Glutamatergic neuron (in vitro differentiated cells): ENCODE data around the gene MTRR. TPM values are rescaled to one million over a fixed set of nuclear protein-coding genes. Genes with fewer than 3 reads are reported as not detected.

ENCODE experiments used
- DNase-seq: peaks from one replicate; pipeline ENCODE4 v3.0.0; 2022
- H3K27ac Mint-ChIP-seq: one replicate; pipeline ENCODE4 v1.8.0; 2020; ENCODE audit warnings: mild to moderate bottlenecking, mixed read lengths, inconsistent platforms; ENCODE audit not compliant: unreplicated experiment
- H3K27me3 Mint-ChIP-seq: one replicate; pipeline ENCODE4 v1.8.0; 2020; ENCODE audit warnings: mild to moderate bottlenecking, moderate library complexity, mixed read lengths, inconsistent platforms; ENCODE audit not compliant: unreplicated experiment
- H3K36me3 Mint-ChIP-seq: one replicate; pipeline ENCODE4 v1.8.0; 2020; ENCODE audit warnings: mild to moderate bottlenecking, mixed read lengths, inconsistent platforms; ENCODE audit not compliant: unreplicated experiment
- H3K4me1 Mint-ChIP-seq: one replicate; pipeline ENCODE4 v1.8.0; 2020; ENCODE audit warnings: mild to moderate bottlenecking, low read depth, mixed read lengths, inconsistent platforms; ENCODE audit not compliant: unreplicated experiment
- H3K4me3 Mint-ChIP-seq: one replicate; pipeline ENCODE4 v1.8.0; 2020; ENCODE audit warnings: mild to moderate bottlenecking, mixed read lengths, inconsistent platforms; ENCODE audit not compliant: unreplicated experiment
- H3K9me3 Mint-ChIP-seq: one replicate; pipeline ENCODE4 v1.8.0; 2020; ENCODE audit warnings: mild to moderate bottlenecking, moderate library complexity, mixed read lengths, inconsistent platforms; ENCODE audit not compliant: unreplicated experiment
- total RNA-seq: library from RNA; stranded (reverse); fragmentation: NEBNext Ultra II Directional; extraction: Animal tissue kit (Norgen Biotek cat#: 25700); gene quantifications from one replicate; pipeline ENCODE4 v1.2.1, GENCODE V29; 2021; ENCODE audit not compliant: unreplicated experiment
- TF ChIP-seq, protein P1 (sequence below): fragments of 200-600 bp; sonication (generic); IDR thresholded peaks from one replicate; pipeline ENCODE4 v1.5.0; 2021; ENCODE audit not compliant: partially characterized antibody, unreplicated experiment

The MTRR gene
- total RNA-seq, 1 donor from 2014 or later, result 37.9 TPM

DNA sequence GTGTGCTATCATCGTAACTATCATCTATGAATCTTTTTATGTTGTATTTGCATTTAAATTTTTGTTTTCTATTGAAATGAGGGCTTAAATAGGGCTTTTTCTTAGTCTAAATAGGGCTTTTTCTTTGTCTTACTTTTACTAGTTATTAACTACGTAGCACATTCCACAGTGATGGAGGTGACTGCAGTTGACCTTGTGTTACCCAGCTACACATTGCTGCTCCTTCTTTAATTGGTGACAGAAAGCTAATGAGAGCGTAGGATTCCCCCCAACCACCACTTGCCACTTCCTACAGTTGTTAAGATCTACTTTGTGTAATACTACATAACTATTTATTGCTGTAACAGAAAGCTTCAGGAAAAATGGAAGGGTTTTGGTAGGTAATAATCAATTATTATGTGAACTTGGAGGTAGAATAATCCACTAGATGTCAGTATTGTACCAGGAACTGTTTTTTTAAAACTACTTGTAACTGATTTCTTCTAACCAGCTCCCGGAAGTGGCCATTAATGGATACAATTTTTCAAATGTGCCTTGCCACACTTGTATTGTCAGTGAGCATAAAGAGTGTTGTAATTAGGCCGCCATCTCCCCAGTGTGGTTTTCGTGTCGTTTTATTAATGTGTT is 18.0 kb downstream of the MTRR start:
- TF ChIP-seq, protein P1, sequence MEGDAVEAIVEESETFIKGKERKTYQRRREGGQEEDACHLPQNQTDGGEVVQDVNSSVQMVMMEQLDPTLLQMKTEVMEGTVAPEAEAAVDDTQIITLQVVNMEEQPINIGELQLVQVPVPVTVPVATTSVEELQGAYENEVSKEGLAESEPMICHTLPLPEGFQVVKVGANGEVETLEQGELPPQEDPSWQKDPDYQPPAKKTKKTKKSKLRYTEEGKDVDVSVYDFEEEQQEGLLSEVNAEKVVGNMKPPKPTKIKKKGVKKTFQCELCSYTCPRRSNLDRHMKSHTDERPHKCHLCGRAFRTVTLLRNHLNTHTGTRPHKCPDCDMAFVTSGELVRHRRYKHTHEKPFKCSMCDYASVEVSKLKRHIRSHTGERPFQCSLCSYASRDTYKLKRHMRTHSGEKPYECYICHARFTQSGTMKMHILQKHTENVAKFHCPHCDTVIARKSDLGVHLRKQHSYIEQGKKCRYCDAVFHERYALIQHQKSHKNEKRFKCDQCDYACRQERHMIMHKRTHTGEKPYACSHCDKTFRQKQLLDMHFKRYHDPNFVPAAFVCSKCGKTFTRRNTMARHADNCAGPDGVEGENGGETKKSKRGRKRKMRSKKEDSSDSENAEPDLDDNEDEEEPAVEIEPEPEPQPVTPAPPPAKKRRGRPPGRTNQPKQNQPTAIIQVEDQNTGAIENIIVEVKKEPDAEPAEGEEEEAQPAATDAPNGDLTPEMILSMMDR, result peak; percentile 60
- no peak for DNase-seq
- Mint-ChIP-seq H3K4me3 (no peak overlapping the region), H3K4me1 (peaks cover 3% of the 10 kb centered on the region), H3K27ac (no peak overlapping the region), H3K36me3 (no peaks in the 10 kb centered on the region), H3K27me3 (no peaks in the 10 kb centered on the region), H3K9me3 (no peaks in the 10 kb centered on the region)

DNA sequence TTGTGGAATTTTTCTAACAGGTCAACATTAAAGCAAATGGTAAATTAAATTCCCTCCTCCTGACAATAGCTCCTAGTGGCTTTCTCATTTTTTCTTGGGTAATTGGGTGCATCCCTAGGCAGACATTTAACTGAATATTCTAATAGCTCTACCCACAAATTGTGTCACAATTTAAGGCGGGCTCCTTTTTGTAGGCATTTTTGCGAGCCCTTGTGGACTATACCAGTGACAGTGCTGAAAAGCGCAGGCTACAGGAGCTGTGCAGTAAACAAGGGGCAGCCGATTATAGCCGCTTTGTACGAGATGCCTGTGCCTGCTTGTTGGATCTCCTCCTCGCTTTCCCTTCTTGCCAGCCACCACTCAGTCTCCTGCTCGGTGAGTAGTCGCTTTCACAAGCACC is 20.0 kb downstream of the MTRR start:
- H3K36me3 Mint-ChIP-seq, result peaks cover 5% of the 10 kb centered on the region
- H3K27ac Mint-ChIP-seq, result no peak overlapping the region
- no peak for DNase-seq
- H3K4me1 Mint-ChIP-seq, result peaks cover 2% of the 10 kb centered on the region
- H3K9me3 Mint-ChIP-seq, result no peaks in the 10 kb centered on the region
- no peaks in the 10 kb centered on the region for H3K27me3 Mint-ChIP-seq
- H3K4me3 Mint-ChIP-seq, result no peak overlapping the region
- TF ChIP-seq, protein P1, result no peak

DNA sequence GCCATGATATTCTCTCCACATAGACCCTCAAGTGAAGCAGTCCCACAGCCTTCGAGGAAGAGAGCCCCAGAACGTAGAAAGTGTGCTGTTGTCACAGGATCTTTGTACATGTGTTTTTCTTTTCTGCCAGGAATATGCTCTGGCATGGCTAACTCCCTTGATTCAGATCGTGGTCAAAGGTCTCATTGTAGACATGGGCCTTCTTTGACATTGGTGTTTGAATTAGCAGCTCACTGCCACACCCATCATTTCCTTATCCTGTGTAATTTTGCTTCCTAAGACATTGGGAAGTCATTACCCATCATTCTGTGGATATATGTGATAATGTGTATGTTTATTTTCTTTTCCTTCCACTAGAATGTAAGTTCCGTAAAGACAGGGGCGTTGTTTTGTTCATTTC is 25.5 kb downstream of the MTRR start:
- H3K9me3 Mint-ChIP-seq, result no peaks in the 10 kb centered on the region
- no peak overlapping the region for H3K4me3 Mint-ChIP-seq
- DNase-seq, result no peak
- peak overlapping the region; percentile 60 for H3K27ac Mint-ChIP-seq
- H3K27me3 Mint-ChIP-seq, result peaks cover 2% of the 10 kb centered on the region
- H3K4me1 Mint-ChIP-seq, result peaks cover 3% of the 10 kb centered on the region
- peaks cover 5% of the 10 kb centered on the region for H3K36me3 Mint-ChIP-seq
- TF ChIP-seq, protein P1, result no peak

DNA sequence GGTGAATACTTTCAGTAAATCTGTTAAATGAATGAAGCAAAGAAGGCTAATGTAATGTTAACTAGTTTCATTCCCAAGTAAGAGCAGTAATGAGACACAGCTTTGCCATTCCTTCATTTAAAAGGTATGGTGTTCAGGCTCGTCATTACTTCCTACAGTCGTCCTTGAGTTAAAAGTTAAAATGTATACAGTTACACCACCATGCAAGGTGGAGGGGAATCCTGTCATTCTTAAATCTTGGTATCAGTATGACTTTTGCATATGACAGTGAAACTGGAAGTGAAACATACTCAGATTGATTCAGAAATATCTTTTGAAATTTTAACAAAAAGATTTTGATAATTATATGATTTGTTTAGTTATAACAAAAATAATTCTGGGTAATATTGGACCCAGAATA is 25.9 kb downstream of the MTRR start:
- no peak for DNase-seq
- Mint-ChIP-seq H3K9me3 (no peaks in the 10 kb centered on the region), H3K4me3 (no peak overlapping the region), H3K27ac (no peak overlapping the region), H3K4me1 (peaks cover 3% of the 10 kb centered on the region), H3K36me3 (peaks cover 5% of the 10 kb centered on the region), H3K27me3 (peaks cover 2% of the 10 kb centered on the region)
- TF ChIP-seq, protein P1, result no peak

DNA sequence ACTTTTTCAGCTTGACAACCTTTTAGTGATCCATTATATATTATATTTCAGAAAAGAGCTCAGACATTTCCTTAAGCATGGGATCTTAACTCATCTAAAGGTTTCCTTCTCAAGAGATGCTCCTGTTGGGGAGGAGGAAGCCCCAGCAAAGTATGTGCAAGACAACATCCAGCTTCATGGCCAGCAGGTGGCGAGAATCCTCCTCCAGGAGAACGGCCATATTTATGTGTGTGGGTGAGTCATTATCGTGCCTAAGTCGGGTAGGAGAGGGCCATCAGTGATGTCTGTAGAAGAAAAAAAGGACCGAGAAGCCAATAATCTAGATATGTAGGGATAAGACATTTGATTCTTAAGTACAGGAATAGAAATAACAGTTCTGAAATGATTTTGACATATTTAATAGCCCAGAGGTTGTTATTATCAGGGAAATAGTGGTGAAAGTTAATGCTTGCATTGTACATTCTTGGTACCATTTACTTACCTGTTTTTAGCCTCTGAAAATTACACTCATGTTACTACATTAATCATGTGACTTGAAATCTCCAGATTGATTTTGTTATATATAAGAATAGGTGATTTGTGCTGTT is 28.2 kb downstream of the MTRR start:
- Mint-ChIP-seq H3K4me1 (peaks cover 3% of the 10 kb centered on the region), H3K36me3 (peaks cover 5% of the 10 kb centered on the region), H3K4me3 (no peak overlapping the region), H3K27ac (no peak overlapping the region), H3K9me3 (no peaks in the 10 kb centered on the region), H3K27me3 (peaks cover 2% of the 10 kb centered on the region)
- TF ChIP-seq, protein P1, result peak; percentile 32
- DNase-seq, result peak; percentile 46
